IPS-18a (cell line): Measurements from ENCODE around the gene IL9R.
"Not testable (repeated sequence)": the region's sequence is repeated elsewhere in the genome, so short reads cannot be mapped to it uniquely, and the experiment has no call there.

Source experiments
- H3K27ac ChIP-seq: one replicate; pipeline ENCODE4 v1.5.1; 2013; ENCODE audit warnings: low read length
- H3K27me3 ChIP-seq: one replicate; pipeline ENCODE4 v1.6.1; 2013; ENCODE audit warnings: mild to moderate bottlenecking, low read length; ENCODE audit not compliant: control insufficient read depth, insufficient read depth
- H3K36me3 ChIP-seq: one replicate; pipeline ENCODE4 v1.6.1; 2013; ENCODE audit warnings: low read depth, low read length; ENCODE audit not compliant: control insufficient read depth
- H3K4me1 ChIP-seq: one replicate; pipeline ENCODE4 v1.6.1; 2013; ENCODE audit warnings: low read depth, low read length; ENCODE audit not compliant: control insufficient read depth
- H3K4me3 ChIP-seq: one replicate; pipeline ENCODE4 v1.5.1; 2013; ENCODE audit warnings: low read length
- H3K9ac ChIP-seq: one replicate; pipeline ENCODE4 v1.6.1; 2013; ENCODE audit warnings: mild to moderate bottlenecking, low read length, moderate library complexity
- H3K9me3 ChIP-seq: one replicate; pipeline ENCODE4 v1.6.1; 2013; ENCODE audit warnings: low read depth, low read length; ENCODE audit not compliant: control insufficient read depth

IL9R gene

DNA sequence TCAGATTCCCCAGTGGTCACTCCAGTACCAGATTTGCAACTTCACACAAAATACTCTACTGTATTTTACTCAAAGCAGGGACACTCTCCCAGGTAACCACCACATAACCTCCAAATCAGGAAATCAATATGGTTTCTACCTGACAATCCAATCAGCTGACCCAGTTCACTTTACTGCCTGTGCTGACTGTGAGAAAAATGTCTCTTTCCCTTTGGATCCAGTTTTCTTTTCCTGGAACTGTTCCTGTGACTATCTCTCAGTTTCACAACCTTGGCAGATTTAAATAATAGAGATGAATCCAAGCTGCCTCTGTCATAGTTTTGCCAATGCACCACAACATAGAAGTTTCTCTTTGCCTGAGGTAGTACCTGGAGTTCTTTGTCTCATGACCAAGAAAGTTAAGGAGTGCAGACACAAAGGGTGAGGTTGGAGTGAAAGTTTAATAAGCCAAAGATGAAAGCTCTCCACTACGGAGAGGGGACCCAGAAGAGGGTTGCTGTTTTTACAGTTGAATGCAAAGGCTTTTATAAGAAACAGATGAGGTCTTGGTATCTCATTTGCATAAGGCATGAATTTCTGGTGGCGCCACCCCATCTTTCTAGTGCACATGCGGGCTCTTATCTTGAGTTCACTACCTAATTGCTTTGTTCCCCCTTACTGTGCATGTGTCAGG is 29.7 kb upstream of the IL9R start:
- Histone ChIP-seq H3K27ac (no peak overlapping the region), H3K9me3 (peaks cover 26% of the 10 kb centered on the region)

DNA sequence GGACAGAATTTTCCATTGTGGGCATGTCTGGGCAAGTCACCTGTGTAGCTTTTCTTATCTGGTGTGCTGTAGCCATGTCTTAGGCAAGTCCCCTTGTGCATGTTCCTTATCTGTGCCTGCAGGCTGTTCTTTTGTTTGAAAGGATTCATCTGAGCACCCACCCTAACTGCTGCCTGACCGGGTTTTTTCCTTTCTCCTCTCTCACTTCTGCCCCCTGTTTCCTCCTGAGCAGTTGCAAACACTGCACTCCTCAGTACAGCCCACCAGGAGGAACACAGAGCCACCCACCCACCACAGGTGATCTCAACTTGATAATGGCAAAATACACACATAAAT is 29.2 kb upstream of the IL9R start:
- no peak overlapping the region for H3K4me3 ChIP-seq
- no peaks in the 10 kb centered on the region for H3K4me1 ChIP-seq
- no peaks in the 10 kb centered on the region for H3K27me3 ChIP-seq
- H3K27ac ChIP-seq = no peak overlapping the region
- H3K36me3 ChIP-seq = no peaks in the 10 kb centered on the region
- H3K9ac ChIP-seq = no peak overlapping the region
- peaks cover 21% of the 10 kb centered on the region for H3K9me3 ChIP-seq

More for the DNA sequence above, 29.7 kb upstream of the IL9R start:
- Histone ChIP-seq H3K4me3 (no peak overlapping the region), H3K27me3 (no peaks in the 10 kb centered on the region), H3K9ac (no peak overlapping the region), H3K36me3 (no peaks in the 10 kb centered on the region), H3K4me1 (no peaks in the 10 kb centered on the region)

DNA sequence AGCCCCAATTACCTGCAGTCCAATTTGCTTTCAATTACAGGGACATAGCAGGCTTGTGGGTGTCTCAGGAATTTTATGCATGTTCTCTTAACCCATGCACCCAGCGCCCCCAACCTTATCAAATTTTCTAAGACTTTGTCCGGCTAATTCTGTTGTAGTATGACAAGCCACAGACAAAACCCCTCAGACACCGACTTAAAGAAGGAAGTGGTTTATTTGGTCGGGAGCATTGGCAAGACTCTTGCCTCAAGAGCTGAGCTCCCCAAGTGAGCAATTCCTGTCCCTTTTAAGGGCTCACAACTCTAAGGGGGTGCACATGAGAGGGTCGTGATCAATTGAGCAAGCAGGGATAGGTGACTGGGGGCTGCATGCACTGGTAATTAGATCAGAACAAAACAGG is 28.7 kb upstream of the IL9R start:
- H3K4me3 ChIP-seq = no peak overlapping the region
- H3K36me3 ChIP-seq = no peaks in the 10 kb centered on the region
- H3K9ac ChIP-seq = no peak overlapping the region
- peaks cover 18% of the 10 kb centered on the region for H3K9me3 ChIP-seq
- no peaks in the 10 kb centered on the region for H3K4me1 ChIP-seq
- H3K27me3 ChIP-seq = no peaks in the 10 kb centered on the region
- H3K27ac ChIP-seq = no peak overlapping the region

DNA sequence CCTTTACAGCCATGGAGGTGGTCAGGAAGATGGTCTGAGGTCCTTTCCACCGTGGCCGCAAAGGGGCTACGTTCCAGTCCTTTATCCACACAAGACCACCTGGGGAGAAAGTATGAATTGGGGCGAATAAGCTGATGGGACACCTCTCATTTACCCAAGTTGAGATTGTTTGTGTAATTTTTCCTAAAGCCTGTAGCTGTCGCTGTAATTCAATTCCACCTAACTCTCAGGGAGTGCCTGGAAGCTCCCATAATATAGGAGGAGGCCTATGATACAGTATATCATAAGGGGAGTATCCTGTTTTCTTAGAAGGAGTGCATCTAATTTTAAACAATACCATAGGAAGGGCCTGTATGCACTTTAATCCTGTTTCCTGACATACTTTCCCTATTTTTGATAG is 25.8 kb upstream of the IL9R start:
- H3K27ac ChIP-seq, H3K4me1 ChIP-seq, H3K4me3 ChIP-seq, H3K27me3 ChIP-seq, H3K36me3 ChIP-seq, H3K9ac ChIP-seq: not testable (repeated sequence)
- H3K9me3 ChIP-seq = peaks cover 14% of the 10 kb centered on the region

DNA sequence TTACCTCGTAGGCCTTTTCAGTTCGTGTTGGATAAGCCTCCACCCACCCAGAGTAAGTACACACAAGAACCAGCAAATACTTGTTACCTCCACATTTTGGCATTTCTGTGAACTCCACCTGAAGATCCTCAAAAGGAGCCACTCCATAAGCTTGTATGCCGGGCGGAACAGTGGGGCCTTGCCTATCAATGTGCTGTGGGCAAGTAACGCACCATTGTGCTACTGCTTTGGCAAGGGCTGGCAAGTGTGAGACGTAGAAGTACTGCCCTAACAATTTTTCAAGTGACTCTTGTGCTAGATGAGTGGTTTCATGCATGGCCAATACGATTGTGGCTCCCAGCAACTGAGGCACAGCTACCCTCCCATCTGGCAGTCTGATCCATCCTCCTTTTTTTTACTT is 25.3 kb upstream of the IL9R start:
- not testable (repeated sequence) for H3K9ac ChIP-seq, H3K27ac ChIP-seq, H3K27me3 ChIP-seq, H3K4me3 ChIP-seq, H3K36me3 ChIP-seq, H3K4me1 ChIP-seq
- peaks cover 13% of the 10 kb centered on the region for H3K9me3 ChIP-seq

DNA sequence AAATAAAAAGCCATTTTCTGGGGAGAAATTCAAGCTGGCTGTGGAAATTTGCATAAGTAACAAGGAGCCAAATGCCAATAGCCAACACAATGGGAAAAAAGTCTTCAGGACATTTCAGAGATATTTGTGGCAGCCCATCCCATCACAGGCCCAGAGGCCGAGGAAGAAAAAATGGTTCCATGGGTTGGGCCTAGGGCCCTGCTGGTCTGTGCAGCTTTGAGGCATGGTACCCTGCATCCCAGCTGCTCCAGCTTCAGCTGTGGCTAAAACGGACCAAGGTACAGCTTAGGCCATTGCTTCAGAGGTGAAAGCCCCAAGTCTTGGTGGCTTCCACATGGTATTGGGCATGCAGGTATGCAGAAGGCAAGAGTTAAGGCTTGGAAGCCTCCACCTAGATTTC is 14.2 kb upstream of the IL9R start:
- Histone ChIP-seq H3K9ac (no peak overlapping the region), H3K4me1 (no peaks in the 10 kb centered on the region), H3K9me3 (peaks cover 31% of the 10 kb centered on the region), H3K4me3 (no peak overlapping the region), H3K27ac (no peak overlapping the region), H3K36me3 (no peaks in the 10 kb centered on the region), H3K27me3 (no peaks in the 10 kb centered on the region)

DNA sequence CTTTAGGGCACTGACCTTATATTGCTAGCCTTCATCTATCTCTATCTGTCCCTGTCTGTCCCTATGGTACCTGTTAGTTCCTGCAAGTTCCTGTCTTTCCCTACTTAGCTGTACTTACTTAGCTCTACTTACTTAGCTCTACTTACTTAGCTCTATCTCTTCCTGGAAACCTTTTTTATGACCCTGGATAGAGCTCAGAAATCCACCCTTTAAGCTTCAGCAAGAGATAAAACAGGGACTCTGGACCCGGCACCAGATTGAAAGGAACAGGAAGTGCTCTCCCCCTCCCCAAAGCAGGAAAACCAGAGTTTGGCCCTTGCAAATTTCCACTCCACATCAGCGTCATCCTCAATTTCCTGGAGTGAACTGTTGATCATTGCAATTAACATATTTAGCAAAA is 12.3 kb upstream of the IL9R start:
- Histone ChIP-seq H3K9me3 (peaks cover 32% of the 10 kb centered on the region), H3K4me1 (no peaks in the 10 kb centered on the region), H3K9ac (no peak overlapping the region), H3K27me3 (no peaks in the 10 kb centered on the region), H3K36me3 (no peaks in the 10 kb centered on the region), H3K27ac (no peak overlapping the region), H3K4me3 (no peak overlapping the region)

DNA sequence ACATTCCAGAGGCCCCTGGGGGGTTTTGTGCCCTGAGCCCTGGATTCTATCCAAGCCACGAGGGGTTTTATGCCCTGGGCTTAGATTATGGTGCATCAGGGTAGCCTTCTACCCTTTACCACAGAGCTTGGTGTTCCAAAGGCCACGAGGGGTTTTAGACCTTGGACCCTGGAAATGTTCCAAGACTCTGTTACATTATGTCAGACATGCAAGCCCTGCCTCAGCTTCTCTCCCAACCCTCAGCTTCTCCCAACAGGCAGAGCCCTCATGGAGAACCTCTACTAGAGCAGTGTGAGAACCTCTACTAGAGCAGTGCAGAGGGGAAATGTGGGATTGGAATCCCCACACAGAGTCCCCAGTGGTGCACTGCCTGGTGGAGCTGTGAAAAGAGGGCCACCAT is 10.5 kb upstream of the IL9R start:
- not testable (repeated sequence) for H3K27me3 ChIP-seq
- peaks cover 30% of the 10 kb centered on the region for H3K9me3 ChIP-seq

DNA sequence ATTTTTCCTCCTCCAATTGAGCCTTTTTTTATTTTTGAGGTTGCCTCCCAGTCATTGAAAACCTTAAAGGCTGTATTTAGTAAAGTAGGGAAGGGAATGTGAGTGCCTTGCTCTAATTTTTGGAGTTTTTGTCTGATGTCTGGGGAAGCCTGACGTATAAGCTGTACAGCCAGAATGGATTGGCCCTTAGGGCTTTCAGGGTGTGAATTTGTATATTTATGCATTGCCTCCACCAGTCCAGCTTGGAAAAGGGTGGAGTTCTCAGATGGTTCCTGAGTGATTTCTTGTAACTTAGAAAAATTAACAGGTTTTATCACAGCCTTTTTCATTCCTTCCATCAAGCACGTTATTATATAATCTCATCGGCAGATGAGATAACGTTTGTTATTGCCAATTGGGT is 8.6 kb upstream of the IL9R start:
- peaks cover 27% of the 10 kb centered on the region for H3K9me3 ChIP-seq
- H3K9ac ChIP-seq = no peak overlapping the region
- no peak overlapping the region for H3K4me3 ChIP-seq
- no peak overlapping the region for H3K27ac ChIP-seq
- no peaks in the 10 kb centered on the region for H3K4me1 ChIP-seq
- no peaks in the 10 kb centered on the region for H3K27me3 ChIP-seq
- H3K36me3 ChIP-seq = no peaks in the 10 kb centered on the region

More for the DNA sequence above, 10.5 kb upstream of the IL9R start:
- not testable (repeated sequence) for H3K36me3 ChIP-seq, H3K27ac ChIP-seq, H3K4me3 ChIP-seq, H3K9ac ChIP-seq, H3K4me1 ChIP-seq

DNA sequence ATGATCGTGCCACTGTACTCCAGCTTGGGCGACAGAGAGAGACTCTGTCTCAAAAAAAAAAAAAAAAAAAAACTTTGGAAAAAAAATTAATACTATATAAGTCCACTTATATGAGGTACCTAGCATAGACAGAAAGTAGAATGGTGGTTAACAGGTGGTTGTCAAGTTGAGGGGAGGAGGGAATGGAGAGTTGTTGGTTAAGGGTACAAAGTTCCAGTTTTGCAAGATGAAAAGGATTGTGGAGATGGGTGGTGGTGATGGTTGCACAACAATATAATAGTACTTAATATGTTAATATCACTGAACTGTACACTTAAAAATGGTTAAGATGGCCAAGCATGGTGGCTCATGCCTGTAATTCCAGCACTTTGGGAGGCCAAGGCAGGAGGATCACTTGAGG is 4.1 kb upstream of the IL9R start:
- Histone ChIP-seq H3K4me3 (no peak overlapping the region), H3K27ac (no peak overlapping the region), H3K9me3 (peaks cover 14% of the 10 kb centered on the region), H3K27me3 (no peaks in the 10 kb centered on the region), H3K36me3 (no peaks in the 10 kb centered on the region), H3K4me1 (no peaks in the 10 kb centered on the region), H3K9ac (no peak overlapping the region)

DNA sequence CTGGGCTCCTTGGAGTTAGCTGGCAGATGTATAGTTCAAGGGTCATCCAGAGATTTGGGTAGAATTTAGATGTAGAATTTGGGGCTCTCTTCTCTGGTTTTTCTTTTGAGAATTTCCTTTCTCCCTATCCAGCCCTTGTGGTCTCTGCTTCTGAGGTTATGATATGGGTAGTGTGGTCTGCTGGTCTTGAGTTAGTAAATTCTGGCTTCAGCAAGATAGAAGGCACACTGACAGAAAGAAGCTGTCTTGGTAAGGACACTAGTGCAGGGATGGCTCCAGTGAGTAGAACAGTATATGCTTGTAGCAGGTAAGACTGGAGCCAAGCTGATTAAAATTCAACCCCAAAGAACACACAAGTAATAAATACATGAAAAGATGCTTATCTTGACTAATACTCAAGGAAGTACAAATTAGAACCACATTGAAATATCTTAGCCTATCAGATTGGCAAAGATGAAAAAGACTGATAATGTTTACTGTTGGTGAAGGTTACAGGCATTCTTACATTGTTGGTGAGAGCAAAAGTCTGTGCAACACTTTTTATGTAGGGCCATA is 2.1 kb upstream of the IL9R start:
- H3K36me3 ChIP-seq = no peaks in the 10 kb centered on the region
- H3K27ac ChIP-seq = no peak overlapping the region
- H3K4me3 ChIP-seq = no peak overlapping the region
- H3K27me3 ChIP-seq = no peaks in the 10 kb centered on the region
- no peaks in the 10 kb centered on the region for H3K4me1 ChIP-seq
- no peak overlapping the region for H3K9ac ChIP-seq
- peaks cover 12% of the 10 kb centered on the region for H3K9me3 ChIP-seq

DNA sequence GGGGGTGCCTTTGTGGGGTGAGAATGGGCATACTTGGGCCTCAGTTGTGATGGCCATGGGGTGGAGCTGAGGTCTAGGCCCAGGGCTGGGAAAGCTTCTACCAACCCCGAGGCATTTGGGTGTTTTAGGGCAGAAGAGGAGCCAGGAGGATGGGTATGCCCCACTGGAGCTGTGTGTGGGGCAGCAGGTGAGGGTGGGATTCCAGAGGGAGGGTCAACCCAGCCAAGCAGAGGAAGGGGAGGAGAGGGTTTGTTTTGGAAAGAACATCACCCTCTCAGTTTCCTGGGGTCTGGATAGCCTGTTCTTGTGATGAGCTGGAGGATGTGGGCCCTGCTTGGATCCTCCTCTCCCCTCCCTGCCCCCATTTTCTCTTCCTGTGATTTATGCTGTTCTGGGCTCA is 620 bp downstream of the IL9R start:
- H3K27ac ChIP-seq = no peak overlapping the region
- no peak overlapping the region for H3K4me3 ChIP-seq
- H3K36me3 ChIP-seq = no peaks in the 10 kb centered on the region
- peaks cover 12% of the 10 kb centered on the region for H3K9me3 ChIP-seq
- H3K9ac ChIP-seq = no peak overlapping the region
- no peaks in the 10 kb centered on the region for H3K27me3 ChIP-seq
- H3K4me1 ChIP-seq = no peaks in the 10 kb centered on the region
